Smooth muscle cell (in vitro differentiated cells): ENCODE results near the gene PIP4K2A. TPM values are rescaled to one million over a fixed set of nuclear protein-coding genes. Genes with fewer than 3 reads are reported as not detected.

ENCODE experiments used
- DNase-seq: peaks from one replicate; lab custom pipeline; 2025; ENCODE audit not compliant: unreplicated experiment; lab: John Stamatoyannopoulos, UW
- H2AFZ ChIP-seq: fragments of 200-600 bp; sonication (generic); 2 replicates; pipeline ENCODE4 v1.6.0; 2016; ENCODE audit warnings: antibody characterized with exemption, low read depth, mild to moderate bottlenecking
- H3F3A ChIP-seq: fragments of 200-600 bp; sonication (generic); 2 replicates; pipeline ENCODE4 v1.6.0; 2017; ENCODE audit warnings: antibody characterized with exemption, low read depth
- H3K27ac ChIP-seq: fragments of 200-600 bp; sonication (generic); 2 replicates; pipeline ENCODE4 v1.5.1; 2016; ENCODE audit warnings: low read depth, mild to moderate bottlenecking
- H3K27me3 ChIP-seq: fragments of 200-600 bp; sonication (generic); 2 replicates; pipeline ENCODE4 v1.6.1; 2016; ENCODE audit warnings: low read depth, mild to moderate bottlenecking
- H3K36me3 ChIP-seq: fragments of 200-600 bp; sonication (generic); 2 replicates; pipeline ENCODE4 v1.5.1; 2016; ENCODE audit warnings: low read depth
- H3K4me1 ChIP-seq: fragments of 200-600 bp; sonication (generic); 2 replicates; pipeline ENCODE4 v1.5.1; 2016; ENCODE audit warnings: low read depth
- H3K4me2 ChIP-seq: fragments of 200-600 bp; sonication (generic); 2 replicates; pipeline ENCODE4 v1.6.0; 2016; ENCODE audit warnings: mild to moderate bottlenecking
- H3K4me3 ChIP-seq: fragments of 200-600 bp; sonication (generic); 2 replicates; pipeline ENCODE4 v1.5.1; 2016; ENCODE audit warnings: mild to moderate bottlenecking
- H3K79me2 ChIP-seq: fragments of 200-600 bp; sonication (generic); 2 replicates; pipeline ENCODE4 v1.6.0; 2016; ENCODE audit warnings: low read depth, mild to moderate bottlenecking
- H3K9ac ChIP-seq: fragments of 200-600 bp; sonication (generic); 2 replicates; pipeline ENCODE4 v1.6.0; 2016; ENCODE audit warnings: low read depth
- H3K9me3 ChIP-seq: fragments of 200-600 bp; sonication (generic); replicated peaks from 2 replicates; pipeline ENCODE4 v1.5.1; 2016; ENCODE audit warnings: low read depth
- H4K20me1 ChIP-seq: fragments of 200-600 bp; sonication (generic); 2 replicates; pipeline ENCODE4 v1.6.0; 2016; ENCODE audit warnings: low read depth
- CTCF ChIP-seq: fragments of 200-600 bp; sonication (generic); IDR thresholded peaks from 2 replicates; pipeline ENCODE4 v1.5.1; 2017; ENCODE audit warnings: borderline replicate concordance, mild to moderate bottlenecking, antibody characterized with exemption; ENCODE audit not compliant: insufficient read depth, poor library complexity, severe bottlenecking
- WGBS: methylation state at CpG from one replicate; pipeline ENCODE4 v1.1.7; 2016; ENCODE audit warnings: low lambda C conversion rate; 5-methylcytosine and 5-hydroxymethylcytosine counted together
- polyA plus RNA-seq: library from polyadenylated mRNA; unstranded; fragments of >200 nt; fragmentation: Nextera tagmentation; extraction: Ambion mirVana; gene quantifications from 2 replicates; pipeline ENCODE4 v1.2.1, GENCODE V29; 2016
- total RNA-seq: library from RNA; depleted of rRNA; stranded (reverse); fragments of >200 nt; gene quantifications from 2 replicates; pipeline ENCODE4 v1.2.3, GENCODE V29; 2014

PIP4K2A gene
- total and polyA plus RNA-seq, 2 experiments from 2014 or later, result 7.5 to 8.9 TPM

GRCh38 chr10:22604344-22605126 lies 109.8 kb downstream of the PIP4K2A start:
- no peak for TF ChIP-seq CTCF
- no peaks in the 10 kb centered on the region for H3K27me3 ChIP-seq
- no peak overlapping the region for H3K4me2 ChIP-seq
- H3K27ac ChIP-seq, result no peak overlapping the region
- H3K9ac ChIP-seq, result no peak overlapping the region
- H2AFZ ChIP-seq, result no peak overlapping the region
- no peaks in the 10 kb centered on the region for H3F3A ChIP-seq
- no peak for DNase-seq
- no peaks in the 10 kb centered on the region for H3K79me2 ChIP-seq
- peaks cover 28% of the 10 kb centered on the region for H3K4me1 ChIP-seq
- H3K4me3 ChIP-seq, result no peak overlapping the region
- no peaks in the 10 kb centered on the region for H3K36me3 ChIP-seq
- WGBS, result 82% methylated on average over 15 of the region's 15 CpGs
- H4K20me1 ChIP-seq, result no peaks in the 10 kb centered on the region
- H3K9me3 ChIP-seq, result no peaks in the 10 kb centered on the region

GRCh38 chr10:22603581-22603980 lies 110.8 kb downstream of the PIP4K2A start:
- Histone ChIP-seq H3K4me3 (no peak overlapping the region), H3K79me2 (no peaks in the 10 kb centered on the region), H3K27ac (no peak overlapping the region), H4K20me1 (no peaks in the 10 kb centered on the region), H3K4me1 (peaks cover 28% of the 10 kb centered on the region), H3K4me2 (no peak overlapping the region), H3K36me3 (no peaks in the 10 kb centered on the region), H3K27me3 (no peaks in the 10 kb centered on the region), H3K9me3 (no peaks in the 10 kb centered on the region), H3K9ac (no peak overlapping the region), H2AFZ (no peak overlapping the region), H3F3A (no peaks in the 10 kb centered on the region)
- TF ChIP-seq CTCF, result no peak
- 86% methylated on average over 3 of the region's 3 CpGs for WGBS
- DNase-seq, result no peak

- Histone ChIP-seq H3K79me2 (no peaks in the 10 kb centered on the region), H3K36me3 (no peaks in the 10 kb centered on the region), H4K20me1 (no peaks in the 10 kb centered on the region), H3K4me2 (no peak overlapping the region), H3K9me3 (no peaks in the 10 kb centered on the region), H3K4me3 (no peak overlapping the region), H3K27ac (no peak overlapping the region), H3K27me3 (no peaks in the 10 kb centered on the region), H2AFZ (no peak overlapping the region), H3F3A (peaks cover 8% of the 10 kb centered on the region), H3K4me1 (peaks cover 32% of the 10 kb centered on the region), H3K9ac (no peak overlapping the region)
- WGBS, result 98% methylated on average over 5 of the region's 5 CpGs
- TF ChIP-seq CTCF, result no peak
- DNase-seq, result no peak
Measured at GRCh38 chr10:22601618-22602017, 112.8 kb downstream of the PIP4K2A start.

GRCh38 chr10:22599636-22600228 lies 114.6 kb downstream of the PIP4K2A start:
- no peak for DNase-seq

More at GRCh38 chr10:22599636-22600228, 114.6 kb downstream of the PIP4K2A start:
- no peaks in the 10 kb centered on the region for H3K79me2 ChIP-seq
- no peaks in the 10 kb centered on the region for H4K20me1 ChIP-seq
- H3K9ac ChIP-seq, result no peak overlapping the region
- H3K36me3 ChIP-seq, result no peaks in the 10 kb centered on the region
- H2AFZ ChIP-seq, result no peak overlapping the region
- no peaks in the 10 kb centered on the region for H3K27me3 ChIP-seq
- no peak overlapping the region for H3K4me3 ChIP-seq
- no peak overlapping the region for H3K27ac ChIP-seq
- H3K9me3 ChIP-seq, result no peaks in the 10 kb centered on the region
- no peak for TF ChIP-seq CTCF
- peaks cover 8% of the 10 kb centered on the region for H3F3A ChIP-seq
- peaks cover 19% of the 10 kb centered on the region for H3K4me1 ChIP-seq
- no peak overlapping the region for H3K4me2 ChIP-seq
- WGBS, result 57% methylated on average over 11 of the region's 11 CpGs
